GM19023 (cell line): ENCODE data around the gene CLEC18C.
"Not testable (repeated sequence)": the region's sequence is repeated elsewhere in the genome, so short reads cannot be mapped to it uniquely, and the experiment has no call there.

ENCODE experiments used
- ATAC-seq: cut with Tn5 transposase; IDR thresholded peaks from one replicate; pipeline ENCODE4 v1.9.1; 2021; ENCODE audit warnings: mild to moderate bottlenecking, moderate library complexity; ENCODE audit not compliant: unreplicated experiment

CLEC18C gene

DNA sequence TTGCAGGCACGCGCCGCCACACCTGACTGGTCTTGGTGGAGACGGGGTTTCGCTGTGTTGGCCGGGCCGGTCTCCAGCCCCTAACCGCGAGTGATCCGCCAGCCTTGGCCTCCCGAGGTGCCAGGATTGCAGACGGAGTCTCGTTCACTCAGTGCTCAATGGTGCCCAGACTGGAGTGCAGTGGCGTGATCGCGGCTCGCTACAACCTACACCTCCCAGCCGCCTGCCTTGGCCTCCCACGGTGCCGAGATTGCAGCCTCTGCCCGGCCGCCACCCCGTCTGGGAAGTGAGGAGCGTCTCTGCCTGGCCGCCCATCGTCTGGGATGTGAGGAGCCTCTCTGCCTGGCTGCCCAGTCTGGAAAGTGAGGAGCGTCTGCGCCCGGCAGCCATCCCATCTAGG, 30.4 kb downstream of the CLEC18C start:
- ATAC-seq, result not testable (repeated sequence)

DNA sequence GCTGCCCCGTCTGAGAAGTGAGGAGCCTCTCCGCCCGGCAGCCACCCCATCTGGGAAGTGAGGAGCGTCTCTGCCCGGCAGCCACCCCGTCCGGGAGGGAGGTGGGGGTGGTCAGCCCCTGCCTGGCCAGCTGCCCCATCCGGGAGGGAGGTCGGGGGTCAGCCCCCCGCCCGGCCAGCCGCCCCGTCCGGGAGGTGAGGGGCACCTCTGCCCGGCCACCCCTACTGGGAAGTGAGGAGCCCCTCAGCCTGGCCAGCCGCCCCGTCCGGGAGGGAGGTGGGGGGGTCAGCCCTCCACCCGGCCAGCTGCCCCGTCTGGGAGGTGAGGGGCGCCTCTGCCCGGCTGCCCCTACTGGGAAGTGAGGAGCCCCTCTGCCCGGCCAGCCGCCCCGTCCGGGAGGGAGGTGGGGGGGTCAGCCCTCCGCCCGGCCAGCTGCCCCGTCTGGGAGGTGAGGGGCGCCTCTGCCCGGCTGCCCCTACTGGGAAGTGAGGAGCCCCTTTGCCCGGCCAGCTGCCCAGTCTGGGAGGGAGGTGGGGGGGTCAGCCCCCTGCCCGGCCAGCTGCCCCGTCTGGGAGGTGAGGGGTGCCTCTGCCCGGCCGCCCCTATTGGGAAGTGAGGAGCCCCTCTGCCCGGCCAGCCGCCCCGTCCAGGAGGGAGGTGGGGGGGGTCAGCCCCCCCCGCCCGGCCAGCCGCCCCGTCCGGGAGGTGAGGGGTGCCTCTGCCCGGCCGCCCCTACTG, 31.2 kb downstream of the CLEC18C start:
- ATAC-seq, result not testable (repeated sequence)

DNA sequence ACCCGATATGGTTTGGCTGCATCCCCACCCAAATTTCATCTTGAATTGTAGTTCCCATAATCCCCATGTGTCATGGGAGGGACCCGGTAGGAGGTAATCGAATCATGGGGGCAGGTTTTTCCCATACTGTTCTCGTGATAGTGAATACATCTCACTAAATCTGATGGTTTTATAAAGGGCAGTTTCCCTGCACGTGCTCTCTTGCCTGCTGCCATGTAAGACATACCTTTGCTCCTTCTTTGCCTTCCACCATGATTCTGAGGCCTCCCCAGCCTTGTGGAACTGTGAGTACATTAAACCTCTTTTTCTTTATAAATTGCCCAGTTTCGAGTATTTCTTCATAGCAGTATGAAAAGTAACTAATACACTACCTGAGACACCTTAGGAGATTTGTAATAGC, 32.8 kb downstream of the CLEC18C start:
- ATAC-seq, result not testable (repeated sequence)

DNA sequence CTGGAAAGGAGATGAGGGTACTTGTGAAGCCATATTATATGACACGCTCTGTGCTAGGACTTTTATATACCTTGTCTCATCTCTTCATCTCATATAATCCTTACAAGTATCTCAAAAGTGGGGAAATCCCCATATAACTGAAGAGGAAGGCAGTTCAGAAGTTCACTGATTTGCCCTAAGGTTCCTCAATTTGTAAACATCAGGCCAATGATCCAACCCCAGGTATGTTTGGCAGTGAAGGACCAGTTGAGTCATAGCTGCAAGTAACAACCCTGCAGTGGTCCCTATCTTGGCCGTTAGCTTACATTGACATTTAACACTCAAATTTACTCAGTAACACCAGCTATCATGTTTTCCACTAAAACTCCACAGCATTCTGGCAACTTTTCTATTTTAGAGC, 45.0 kb downstream of the CLEC18C start:
- not testable (repeated sequence) for ATAC-seq

DNA sequence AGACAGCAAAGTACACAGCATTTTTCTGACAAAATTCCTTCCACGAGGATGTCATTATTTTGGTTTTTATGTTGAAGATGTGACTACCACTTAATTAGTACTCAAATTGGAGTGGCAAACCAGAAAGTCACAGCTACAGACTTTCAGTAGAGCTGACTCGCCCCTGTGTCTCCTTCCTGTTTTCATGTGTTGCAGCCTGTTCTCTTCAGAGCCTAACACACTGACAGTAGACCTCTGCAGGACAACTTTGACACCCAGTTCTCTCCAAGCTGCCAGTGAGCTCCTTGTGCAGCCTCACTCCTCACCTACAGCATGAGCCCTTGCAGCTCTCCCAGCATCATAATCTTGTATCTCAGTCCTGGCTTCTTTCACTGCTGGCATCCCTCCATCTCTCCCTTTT, 49.0 kb downstream of the CLEC18C start:
- not testable (repeated sequence) for ATAC-seq

DNA sequence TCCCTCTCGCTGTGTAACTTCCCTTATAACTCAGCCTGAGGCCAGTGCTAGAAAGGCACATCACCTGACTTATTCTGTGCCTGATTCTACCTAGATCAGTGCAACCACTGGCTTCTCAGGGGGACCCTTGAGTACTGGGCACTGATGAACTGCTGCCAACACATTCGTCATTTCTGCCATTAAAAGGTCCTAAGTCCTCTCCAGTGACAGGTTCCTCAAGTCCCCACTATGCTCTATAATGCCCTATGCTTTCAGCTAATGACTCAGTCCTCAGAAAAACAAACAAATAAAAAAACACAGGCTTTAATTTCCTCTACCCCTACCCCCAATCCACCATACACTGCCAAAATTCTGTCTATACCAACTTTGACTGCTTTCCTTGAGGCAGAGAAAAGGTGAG, 49.6 kb downstream of the CLEC18C start:
- not testable (repeated sequence) for ATAC-seq

DNA sequence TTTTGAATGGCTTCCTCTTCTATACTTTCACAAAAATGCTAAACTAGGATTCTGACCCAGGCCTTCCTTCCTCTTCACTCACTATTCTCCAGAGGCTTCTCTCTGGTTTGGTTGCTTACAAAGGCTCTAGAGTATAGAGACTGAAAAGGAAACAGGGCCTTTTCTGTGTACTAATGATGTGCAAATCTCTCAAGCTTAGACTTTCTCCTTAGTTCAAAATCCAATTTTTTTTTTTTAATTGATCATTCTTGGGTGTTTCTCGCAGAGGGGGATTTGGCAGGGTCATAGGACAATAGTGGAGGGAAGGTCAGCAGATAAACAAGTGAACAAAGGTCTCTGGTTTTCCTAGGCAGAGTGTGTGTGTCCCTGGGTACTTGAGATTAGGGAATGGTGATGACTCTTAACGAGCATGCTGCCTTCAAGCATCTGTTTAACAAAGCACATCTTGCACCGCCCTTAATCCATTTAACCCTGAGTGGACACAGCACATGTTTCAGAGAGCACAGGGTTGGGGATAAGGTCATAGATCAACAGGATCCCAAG, 50.5 kb downstream of the CLEC18C start:
- ATAC-seq, result not testable (repeated sequence)

DNA sequence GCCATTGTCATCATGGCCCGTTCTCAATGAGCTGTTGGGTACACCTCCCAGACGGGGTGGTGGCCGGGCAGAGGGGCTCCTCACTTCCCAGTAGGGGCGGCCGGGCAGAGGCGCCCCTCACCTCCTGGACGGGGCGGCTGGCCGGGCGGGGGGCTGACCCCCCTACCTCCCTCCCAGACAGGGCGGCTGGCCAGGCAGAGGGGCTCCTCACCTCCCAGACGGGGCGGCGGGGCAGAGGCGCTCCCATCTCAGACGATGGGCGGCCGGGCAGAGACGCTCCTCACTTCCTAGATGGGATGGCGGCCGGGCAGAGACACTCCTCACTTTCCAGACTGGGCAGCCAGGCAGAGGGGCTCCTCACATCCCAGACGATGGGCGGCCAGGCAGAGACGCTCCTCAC, 51.1 kb downstream of the CLEC18C start:
- not testable (repeated sequence) for ATAC-seq

DNA sequence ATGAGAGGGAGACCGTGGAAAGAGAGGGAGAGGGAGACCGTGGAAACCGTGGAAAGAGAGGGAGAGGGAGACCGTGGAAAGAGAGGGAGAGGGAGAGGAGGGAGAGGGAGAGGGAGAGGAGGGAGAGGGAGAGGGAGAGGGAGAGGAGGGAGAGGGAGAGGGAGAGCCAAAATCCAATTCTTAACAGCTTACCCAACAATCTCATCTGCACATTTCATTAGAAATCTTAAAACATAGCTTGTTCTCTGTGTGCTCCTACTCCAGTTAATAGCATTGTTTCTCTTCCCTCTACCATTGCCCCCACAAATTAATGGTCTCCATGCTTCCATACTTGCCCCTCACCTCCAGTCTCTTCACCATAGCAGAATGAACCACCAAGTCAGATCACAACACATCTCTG, 51.8 kb downstream of the CLEC18C start:
- not testable (repeated sequence) for ATAC-seq

DNA sequence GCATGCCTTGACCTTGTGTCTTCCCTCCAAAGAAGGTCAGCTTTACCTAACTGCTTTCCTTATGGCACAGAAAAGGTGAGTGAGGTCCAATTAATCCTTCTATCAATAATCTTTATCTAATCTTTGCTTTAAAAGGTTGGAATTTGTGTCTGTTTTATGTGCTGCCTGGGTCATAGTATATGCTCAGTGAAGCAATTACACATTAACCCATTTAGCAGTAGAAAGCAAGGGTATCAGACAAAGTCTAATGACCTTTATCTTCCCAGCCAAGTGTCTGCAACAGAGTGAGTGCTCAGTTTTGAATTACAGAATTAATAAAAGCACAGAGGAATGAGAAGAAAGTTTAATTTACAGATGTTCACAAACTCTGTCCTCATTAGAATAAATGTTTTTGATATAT, 52.4 kb downstream of the CLEC18C start:
- not testable (repeated sequence) for ATAC-seq

DNA sequence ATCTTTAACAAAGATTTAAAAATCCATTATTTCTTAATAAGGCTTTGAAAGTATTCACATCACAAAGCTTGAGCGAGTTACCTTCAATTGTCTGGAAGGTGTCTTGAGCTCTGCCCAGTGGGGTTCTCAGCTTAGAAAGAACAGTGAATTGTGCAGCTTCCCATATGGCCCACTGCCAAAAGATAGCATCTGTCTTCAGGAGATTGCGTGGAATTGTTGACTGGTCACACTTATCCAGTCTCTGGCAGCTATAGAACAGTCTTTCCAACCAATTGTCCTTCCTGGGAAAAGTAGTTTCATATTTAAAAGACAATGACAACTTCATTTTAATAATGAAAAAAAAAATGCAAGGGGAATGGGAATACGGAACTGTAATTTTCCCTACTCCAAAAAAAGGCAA, 58.2 kb downstream of the CLEC18C start:
- not testable (repeated sequence) for ATAC-seq
